IMR-90 (cell line): Measurements from ENCODE around the gene PRELID3B. TPM values are rescaled to one million over a fixed set of nuclear protein-coding genes. Genes with fewer than 3 reads are reported as not detected.

Experiments
- ATAC-seq: fragments of 200-7000 bp; cut with Tn5 transposase; 2 replicates; pipeline ENCODE4 v1.9.1; 2020; ENCODE audit warnings: low read depth, mild to moderate bottlenecking, moderate library complexity
- BruUV-seq: library from RNA; stranded (reverse); fragments of 400-500 nt; replicated peaks from 2 replicates; lab custom pipeline; 2021; lab: Mats Ljungman, UMichigan
- CTCF ChIA-PET: fragments of 300-600 bp; formaldehyde crosslinking; extraction: SDS; loops from one replicate; lab custom pipeline; 2021; ENCODE audit warnings: antibody characterized with exemption; lab: Yijun Ruan, JAX
- POLR2A ChIA-PET: fragments of 300-600 bp; sonication (Branson Sonifier 250); formaldehyde crosslinking; loops from one replicate; lab custom pipeline; 2022; ENCODE audit warnings: antibody characterized with exemption; ENCODE audit not compliant: unreplicated experiment; lab: Charles Lee
- DNase-seq: peaks from one replicate; pipeline ENCODE4 v3.0.0; 2013
- H2AFZ ChIP-seq: replicated peaks from 2 replicates; pipeline ENCODE3; 2013; ENCODE audit warnings: low read length, mild to moderate bottlenecking; ENCODE audit not compliant: poor library complexity
- H2AK5ac ChIP-seq: 2 replicates; pipeline ENCODE4 v1.6.1; 2013; ENCODE audit warnings: low read depth, low read length, inconsistent platforms
- H2AK9ac ChIP-seq: replicated peaks from 2 replicates; pipeline ENCODE3; 2013; ENCODE audit warnings: mild to moderate bottlenecking, low read depth, low read length, moderate library complexity; ENCODE audit not compliant: poor library complexity
- H2BK120ac ChIP-seq: 2 replicates; pipeline ENCODE4 v1.6.1; 2013; ENCODE audit warnings: low read depth, low read length, inconsistent platforms
- H2BK15ac ChIP-seq: 3 replicates; pipeline ENCODE4 v1.6.1; 2013; ENCODE audit warnings: low read depth, low read length, inconsistent platforms
- H2BK20ac ChIP-seq: 2 replicates; pipeline ENCODE4 v1.6.1; 2013; ENCODE audit warnings: low read depth, mild to moderate bottlenecking, inconsistent platforms, low read length, moderate library complexity
- H2BK5ac ChIP-seq: 2 replicates; pipeline ENCODE4 v1.6.1; 2013; ENCODE audit warnings: mild to moderate bottlenecking, low read depth, low read length, inconsistent platforms; ENCODE audit not compliant: poor library complexity, severe bottlenecking
- H3K14ac ChIP-seq: replicated peaks from 2 replicates; pipeline ENCODE4 v1.6.1; 2013; ENCODE audit warnings: low read depth, low read length, inconsistent platforms
- H3K18ac ChIP-seq: 2 replicates; pipeline ENCODE4 v1.6.1; 2013; ENCODE audit warnings: low read depth, low read length, control low read depth
- H3K23ac ChIP-seq: 2 replicates; pipeline ENCODE4 v1.6.1; 2013; ENCODE audit warnings: low read depth, low read length, inconsistent platforms
- H3K27ac ChIP-seq: 2 replicates; pipeline ENCODE4 v1.5.1; 2013; ENCODE audit warnings: mild to moderate bottlenecking, control low read depth, low read length; ENCODE audit not compliant: insufficient read depth
- H3K27me3 ChIP-seq: 2 replicates; pipeline ENCODE4 v1.6.1; 2013; ENCODE audit warnings: low read length; ENCODE audit not compliant: control insufficient read depth, insufficient read depth
- H3K36me3 ChIP-seq: 2 replicates; pipeline ENCODE4 v1.6.1; 2013; ENCODE audit warnings: low read length, mixed read lengths; ENCODE audit not compliant: control insufficient read depth, insufficient read depth
- H3K4ac ChIP-seq: 2 replicates; pipeline ENCODE4 v1.6.1; 2013; ENCODE audit warnings: low read depth, low read length, inconsistent platforms
- H3K4me1 ChIP-seq: 2 replicates; pipeline ENCODE4 v1.6.1; 2013; ENCODE audit warnings: low read length, mixed read lengths; ENCODE audit not compliant: control insufficient read depth, insufficient read depth
- H3K4me2 ChIP-seq: 2 replicates; pipeline ENCODE4 v1.6.1; 2013; ENCODE audit warnings: low read depth, mild to moderate bottlenecking, control low read depth, low read length, moderate library complexity
- H3K4me3 ChIP-seq: 2 replicates; pipeline ENCODE4 v1.5.1; 2013; ENCODE audit warnings: low read depth, mild to moderate bottlenecking, control low read depth, low read length, moderate library complexity; ENCODE audit not compliant: insufficient read depth
- H3K56ac ChIP-seq: 2 replicates; pipeline ENCODE4 v1.6.1; 2013; ENCODE audit warnings: low read length, inconsistent platforms; ENCODE audit not compliant: insufficient read depth; ENCODE audit errors: extremely low read depth
- H3K79me1 ChIP-seq, 2 experiments: 2 replicates each; pipeline ENCODE4 v1.6.1; 2013; ENCODE audit warnings: low read length in 2 of 2, inconsistent platforms in 1 of 2, low read depth in 1 of 2
- H3K9ac ChIP-seq: 2 replicates; pipeline ENCODE4 v1.6.1; 2013; ENCODE audit warnings: low read depth, low read length, control low read depth
- H3K9me1 ChIP-seq: 2 replicates; pipeline ENCODE4 v1.6.1; 2013; ENCODE audit warnings: low read length, inconsistent platforms; ENCODE audit not compliant: insufficient read depth
- H3K9me3 ChIP-seq: 2 replicates; pipeline ENCODE4 v1.6.1; 2013; ENCODE audit warnings: low read length; ENCODE audit not compliant: control insufficient read depth, insufficient read depth
- H4K20me1 ChIP-seq: 2 replicates; pipeline ENCODE4 v1.6.1; 2013; ENCODE audit warnings: low read length, inconsistent platforms; ENCODE audit not compliant: insufficient read depth
- H4K5ac ChIP-seq: 2 replicates; pipeline ENCODE4 v1.6.1; 2013; ENCODE audit warnings: mild to moderate bottlenecking, low read depth, low read length, control low read depth
- H4K8ac ChIP-seq, 2 experiments: 2 replicates each; pipeline ENCODE4 v1.6.1; 2013; ENCODE audit warnings: low read depth in 2 of 2, low read length in 2 of 2, control low read depth in 1 of 2, inconsistent platforms in 1 of 2
- H4K91ac ChIP-seq: 2 replicates; pipeline ENCODE4 v1.6.1; 2013; ENCODE audit warnings: low read depth, low read length, inconsistent platforms; ENCODE audit not compliant: insufficient read depth
- whole genome bisulfite sequencing, 2 experiments: methylation state at CpG; one replicate each; pipeline versions ENCODE4 v1.1.5 to v1.1.7; 2013; ENCODE audit warnings: missing lambda C conversion rate in 2 of 2; ENCODE audit not compliant: insufficient read length in 1 of 2; ENCODE audit errors: extremely low coverage in 2 of 2; 5-methylcytosine and 5-hydroxymethylcytosine counted together
- dilution Hi-C: fragments of 300-500 bp; cut with HindIII; formaldehyde crosslinking; loops from one replicate; pipeline ENCODE4 v1.14.3; 2018; ENCODE audit warnings: low sequenced_read_pairs; ENCODE audit not compliant: unreplicated experiment
- in situ Hi-C: fragments of 300-500 bp; cut with MboI; formaldehyde crosslinking; loops from 3 replicates; pipeline ENCODE4 v1.14.3; 2019; ENCODE audit warnings: low sequenced_read_pairs, inconsistent platforms, mixed read lengths
- intact Hi-C: fragments of 100-400 bp; cut with micrococcal nuclease; formaldehyde crosslinking; loops from 2 replicates; pipeline ENCODE4 v1.10.0; 2022
- polyA plus RNA-seq, 3 experiments: library from polyadenylated mRNA; depleted of rRNA; stranded (reverse); fragments of >200 nt; gene quantifications; 2 replicates each; pipeline ENCODE4 v1.2.3, GENCODE V29; 2012; ENCODE audit warnings: low replicate concordance in 1 of 3
- total RNA-seq: library from RNA; depleted of rRNA; stranded (reverse); fragments of >200 nt; gene quantifications from 2 replicates; pipeline ENCODE4 v1.2.3, GENCODE V29; 2012
- TF ChIP-seq, protein P1 (sequence below): fragments of 150-350 bp; IDR thresholded peaks from 2 replicates; pipeline ENCODE4 v1.6.1; 2017; ENCODE audit warnings: mild to moderate bottlenecking, antibody characterized with exemption, low read length, low read depth

PRELID3B gene
- total and polyA plus RNA-seq, 2 of the 4 experiments (the other 2 are of a cell fraction) = 24.8 to 41.9 TPM

DNA sequence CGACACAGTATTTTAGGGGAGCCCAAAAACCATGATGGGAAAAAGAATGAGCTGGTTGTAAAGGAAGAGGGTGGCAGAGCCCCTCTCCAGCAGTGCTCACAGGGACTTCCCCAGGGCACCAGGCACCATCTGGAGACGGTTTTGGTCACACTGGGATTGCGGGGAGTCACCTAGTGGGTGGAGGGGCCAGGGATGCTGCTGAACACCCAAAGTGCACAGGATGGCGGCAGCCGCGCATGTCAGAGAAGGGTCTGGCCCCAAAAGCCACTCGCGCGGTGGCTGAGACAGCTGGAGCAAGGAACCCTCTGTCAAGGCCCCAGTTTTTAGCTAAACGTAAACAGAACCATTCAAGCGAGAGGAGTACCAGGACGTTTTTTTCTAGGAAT, 46.4 kb downstream of the PRELID3B start:
- BruUV-seq = no TSS peak
- Histone ChIP-seq H3K4ac (no peak overlapping the region), H3K9ac (no peak overlapping the region), H2BK20ac (no peak overlapping the region), H3K4me1 (peaks cover 6% of the 10 kb centered on the region; the same call in 1 of the 2 replicates), H2AFZ (no peak overlapping the region), H3K18ac (no peak overlapping the region), H2BK5ac (no peak overlapping the region), H2BK15ac (no peak overlapping the region), H4K91ac (no peak overlapping the region), H2AK5ac (no peak overlapping the region), H2AK9ac (no peak overlapping the region), H3K9me1 (peaks cover 19% of the 10 kb centered on the region), H3K14ac (no peak overlapping the region), H2BK120ac (no peak overlapping the region), H4K20me1 (peaks cover 15% of the 10 kb centered on the region), H3K4me2 (no peak overlapping the region), H3K56ac (no peak overlapping the region), H4K5ac (no peak overlapping the region), H4K8ac (no peak overlapping the region), H3K23ac (no peak overlapping the region), H3K27ac (no peak overlapping the region), H3K79me1 (peaks cover 14 to 36% of the 10 kb centered on the region in 2 experiments; a peak in 3 of 4 replicates), H3K9me3 (no peaks in the 10 kb centered on the region), H3K4me3 (no peak overlapping the region), H3K27me3 (no peaks in the 10 kb centered on the region), H3K36me3 (peaks cover 54% of the 10 kb centered on the region)
- ChIA-PET CTCF (interaction anchor here (0.6 kb wide), 1 partner anchor 56 kb away, joined by 3 read pairs; no protein-coding TSS in a partner anchor), POLR2A (no interaction called here)
- TF ChIP-seq, protein P1, sequence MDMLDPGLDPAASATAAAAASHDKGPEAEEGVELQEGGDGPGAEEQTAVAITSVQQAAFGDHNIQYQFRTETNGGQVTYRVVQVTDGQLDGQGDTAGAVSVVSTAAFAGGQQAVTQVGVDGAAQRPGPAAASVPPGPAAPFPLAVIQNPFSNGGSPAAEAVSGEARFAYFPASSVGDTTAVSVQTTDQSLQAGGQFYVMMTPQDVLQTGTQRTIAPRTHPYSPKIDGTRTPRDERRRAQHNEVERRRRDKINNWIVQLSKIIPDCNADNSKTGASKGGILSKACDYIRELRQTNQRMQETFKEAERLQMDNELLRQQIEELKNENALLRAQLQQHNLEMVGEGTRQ = no peak
- in situ Hi-C loops = no loop called here
- 95% methylated on average over 3 of the region's 12 CpGs; no CpG with 5 or more reads in 1 of the 2 experiments for WGBS, 2 experiments
- intact Hi-C loops = no loop called here
- DNase-seq = no peak
- dilution Hi-C loops = no loop called here
- no peak for ATAC-seq
